Measurements from ENCODE around the gene ETV4. TPM values are rescaled to one million over a fixed set of nuclear protein-coding genes. Genes with fewer than 3 reads are reported as not detected.

Gene ETV4
- total RNA-seq: under 0.01 TPM

DNA sequence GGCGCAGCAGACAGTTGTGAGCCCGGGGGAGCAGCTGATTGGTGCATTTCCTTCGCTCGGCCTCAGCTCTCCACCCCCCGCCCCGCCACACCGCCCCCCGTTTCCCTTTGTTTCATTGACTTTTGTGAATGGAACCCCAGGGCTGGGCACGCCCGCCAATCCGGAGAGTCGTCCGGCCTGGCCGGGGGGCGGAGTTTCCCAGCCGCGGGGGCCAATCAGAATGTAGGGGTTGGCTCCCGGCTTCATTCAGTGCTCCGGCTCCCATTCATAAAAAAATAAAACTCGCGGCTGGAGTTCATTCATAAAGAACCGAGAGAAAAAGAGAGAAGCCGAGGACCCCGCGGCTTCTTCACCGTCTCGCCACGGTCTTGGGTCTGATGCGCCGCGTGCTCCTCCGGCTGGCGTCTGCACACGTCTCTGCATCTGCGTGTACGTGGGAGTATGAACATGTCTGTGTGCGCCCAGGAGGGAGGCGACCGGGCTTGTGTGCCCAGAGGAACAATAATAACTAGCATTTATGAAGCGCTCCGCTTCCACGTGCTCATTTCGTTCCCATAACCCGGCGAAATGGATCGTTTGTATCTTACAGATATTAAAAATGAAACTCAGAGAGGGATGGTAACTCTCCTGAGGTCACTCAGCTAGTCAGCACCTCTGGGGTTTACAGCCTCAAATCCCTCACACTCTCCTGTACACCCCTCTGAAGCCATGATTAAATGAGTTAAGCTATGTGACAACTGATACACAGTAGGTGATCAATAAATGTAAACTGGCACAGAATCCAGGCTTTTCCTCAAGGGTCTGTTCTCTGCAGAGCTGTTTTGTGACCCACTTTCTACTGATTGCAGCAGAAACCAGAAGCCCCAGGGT, at the start of gene ETV4:
TSS of gene ETV4 (minus strand) at position 22 of the 870 bp plus-strand sequence. CDS start 723 bp downstream, outside the sequence.
- peak; percentile 53 to 94 (median 89) for DNase-seq (ENCODE audit: low read depth in 2 of 3, low spot score in 2 of 3)

- DNase-seq (ENCODE audit: low read depth in 2 of 3, low spot score in 2 of 3): no peak
Measured at GRCh38 chr17:43595466-43595865, 49.3 kb upstream of the ETV4 start.

DNA sequence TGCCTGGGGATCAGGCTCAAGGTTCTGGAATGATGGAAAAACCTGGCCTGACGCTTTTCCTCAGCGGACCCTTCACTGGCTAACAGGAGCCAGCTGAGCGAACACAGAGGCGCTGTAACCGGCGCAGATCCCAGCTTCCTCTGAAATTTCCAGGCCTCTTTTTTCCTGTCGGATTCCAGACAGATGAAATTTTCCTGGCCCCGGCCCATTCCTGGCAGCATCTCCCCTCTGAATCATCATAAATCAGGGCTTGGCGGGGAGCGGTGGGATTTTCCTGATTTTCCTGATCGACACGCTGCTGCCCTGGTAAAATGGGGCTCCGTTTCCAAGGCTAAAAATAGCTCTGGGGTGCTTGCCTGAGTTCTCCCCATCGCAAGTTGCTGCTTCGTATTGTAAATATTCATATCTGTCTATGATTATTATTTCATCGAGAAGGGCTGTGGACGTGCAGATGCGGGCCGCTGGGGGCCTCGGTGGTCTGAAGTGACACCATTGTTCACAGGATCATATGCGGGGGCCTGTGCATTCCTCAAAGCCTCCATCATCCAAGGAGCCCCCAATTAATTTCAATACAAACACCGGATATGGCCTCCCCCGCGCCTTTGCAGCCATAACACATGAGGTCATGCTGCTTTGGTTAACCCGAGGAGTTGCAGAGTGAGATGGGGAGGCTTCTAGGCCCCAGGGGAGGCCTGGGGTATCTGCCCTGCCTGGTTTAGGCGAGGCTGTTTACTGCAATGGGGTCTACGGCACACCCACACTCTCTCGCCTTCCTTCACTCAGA, 45.8 kb upstream of the ETV4 start:
- DNase-seq (ENCODE audit: low read depth in 2 of 3, low spot score in 2 of 3): no peak

DNA sequence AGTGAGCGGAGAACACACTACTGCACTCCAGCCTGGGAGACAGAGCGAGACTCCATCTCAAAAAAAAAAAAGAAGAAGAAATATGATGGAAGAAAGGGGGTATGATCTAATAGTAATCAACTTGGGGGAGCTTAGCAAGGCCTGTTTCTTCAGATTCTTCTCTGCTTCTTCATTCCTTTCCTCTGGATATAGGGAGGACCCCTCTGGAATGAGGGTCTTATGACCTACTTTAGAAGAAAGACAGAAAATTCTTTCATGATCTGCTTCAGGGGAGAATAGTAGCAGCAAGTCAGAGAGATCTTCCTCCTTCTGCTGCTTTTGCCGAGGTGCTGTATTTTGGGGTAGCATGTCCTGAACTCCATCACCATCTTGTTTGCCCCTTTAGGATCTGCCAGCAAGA, 44.9 kb upstream of the ETV4 start:
- DNase-seq (ENCODE audit: low read depth in 2 of 3, low spot score in 2 of 3): no peak

- DNase-seq (ENCODE audit: low read depth in 2 of 3, low spot score in 2 of 3): no peak
Measured at GRCh38 chr17:43588664-43589435, 42.7 kb upstream of the ETV4 start.

- no peak for DNase-seq (ENCODE audit: low read depth in 2 of 3, low spot score in 2 of 3)
Measured at GRCh38 chr17:43588121-43588520, 42.0 kb upstream of the ETV4 start.

DNA sequence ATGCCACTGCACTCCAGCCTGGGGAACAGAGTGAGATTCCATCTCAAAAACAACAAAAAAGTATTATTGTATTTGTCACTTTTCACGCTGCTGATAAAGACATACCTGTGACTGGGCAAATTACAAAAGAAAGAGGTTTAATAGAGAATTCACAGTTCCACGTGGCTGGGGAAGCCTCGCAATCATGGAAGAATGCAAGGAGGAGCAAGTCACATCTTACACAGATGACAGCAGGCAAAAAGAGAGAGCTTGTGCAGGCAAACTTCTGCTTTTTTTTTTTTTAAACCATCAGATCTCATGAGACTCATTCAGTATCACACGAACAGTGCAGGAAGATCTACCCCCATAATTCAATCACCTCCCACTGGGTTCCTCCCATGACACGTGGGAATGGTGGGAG, 41.5 kb upstream of the ETV4 start:
- DNase-seq (ENCODE audit: low read depth in 2 of 3, low spot score in 2 of 3): no peak

- no peak for DNase-seq (ENCODE audit: low read depth in 2 of 3, low spot score in 2 of 3)
Measured at GRCh38 chr17:43584666-43585102, 38.5 kb upstream of the ETV4 start.

GRCh38 chr17:43583332-43583731, 37.2 kb upstream of the ETV4 start:
- no peak for DNase-seq (ENCODE audit: low read depth in 2 of 3, low spot score in 2 of 3)

DNA sequence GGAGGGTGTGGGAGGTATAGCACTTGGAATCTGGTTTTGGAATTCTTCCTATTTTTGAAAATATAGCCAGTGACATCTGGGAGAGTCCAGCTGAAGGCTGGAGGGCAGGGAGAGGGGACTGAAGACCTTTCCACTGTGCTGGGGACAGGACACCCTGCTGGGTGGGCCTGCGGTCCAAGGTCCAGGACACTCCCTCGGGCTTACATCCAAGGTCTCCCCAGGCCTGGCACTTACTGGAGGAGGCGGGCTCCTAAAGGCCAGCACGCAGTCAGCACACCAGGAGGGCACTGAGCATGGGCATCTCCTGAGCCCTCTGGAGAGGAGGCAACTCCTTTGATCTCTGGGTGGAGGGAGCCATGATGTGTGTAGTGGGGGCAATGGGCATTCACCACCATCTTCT, 35.5 kb upstream of the ETV4 start:
- no peak for DNase-seq (ENCODE audit: low read depth in 2 of 3, low spot score in 2 of 3)

- DNase-seq (ENCODE audit: low read depth in 2 of 3, low spot score in 2 of 3): no peak
Measured at GRCh38 chr17:43581130-43581529, 35.0 kb upstream of the ETV4 start.

GRCh38 chr17:43579566-43580140, 33.5 kb upstream of the ETV4 start:
- no peak for DNase-seq (ENCODE audit: low read depth in 2 of 3, low spot score in 2 of 3)

DNA sequence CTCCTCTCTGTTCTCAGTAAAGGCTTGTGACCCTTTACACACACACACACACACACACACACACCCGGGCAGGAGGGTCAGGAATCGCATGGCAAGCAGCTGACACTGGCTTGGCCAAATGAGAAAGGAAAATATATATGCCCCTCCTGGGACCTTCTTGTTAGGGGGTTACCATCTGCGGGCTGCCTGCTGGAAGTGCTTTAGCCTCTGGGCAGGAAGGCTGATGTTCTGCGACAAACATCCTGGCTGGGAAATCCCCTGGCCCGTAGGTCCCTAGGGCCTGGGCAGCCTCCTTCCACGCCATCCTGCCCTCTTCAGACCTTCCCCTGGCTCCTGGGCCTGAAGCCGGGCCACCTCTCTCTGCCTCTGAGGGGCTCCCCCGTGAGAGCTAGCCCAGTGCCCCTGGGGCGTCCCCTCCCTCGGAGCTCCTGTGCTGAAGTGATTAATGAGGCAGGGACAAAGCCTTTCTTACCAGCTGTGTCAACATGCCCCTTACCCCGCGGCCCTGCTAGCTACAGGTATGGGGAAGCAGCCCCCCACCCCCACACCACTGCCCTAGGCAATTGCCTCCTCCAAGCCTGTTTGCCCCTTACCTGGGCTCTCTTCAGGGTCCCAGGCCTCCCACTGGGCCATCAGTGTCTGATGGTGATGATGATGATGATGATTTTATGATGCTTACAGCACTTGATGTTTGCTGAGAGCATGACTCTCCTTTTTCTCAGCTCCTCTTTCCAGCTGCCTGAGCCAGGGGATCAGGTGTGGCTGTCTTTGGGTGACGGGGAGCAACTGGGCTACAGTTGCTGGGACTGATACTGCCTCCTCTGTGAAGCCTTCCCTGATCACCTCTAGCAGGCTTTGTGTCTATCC, 32.8 kb upstream of the ETV4 start:
- peak in 2 of 3 donors; percentile 80 for DNase-seq (ENCODE audit: low read depth in 2 of 3, low spot score in 2 of 3)

DNA sequence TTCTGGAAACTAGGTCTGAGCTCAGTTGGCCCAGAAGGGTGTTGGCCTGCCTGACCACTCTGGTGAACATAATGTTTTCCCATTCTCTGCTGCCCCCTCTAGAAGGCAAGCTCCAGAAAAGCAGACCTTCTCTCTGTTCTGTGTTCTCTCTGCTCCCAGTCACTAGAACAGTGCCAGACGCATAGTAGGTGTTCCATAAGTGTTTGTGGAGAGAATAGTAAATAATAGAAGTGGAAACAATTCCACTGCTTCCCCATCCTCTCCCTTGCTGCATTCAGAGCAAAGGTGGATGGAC, 32.2 kb upstream of the ETV4 start:
- DNase-seq (ENCODE audit: low read depth in 2 of 3, low spot score in 2 of 3): no peak

DNA sequence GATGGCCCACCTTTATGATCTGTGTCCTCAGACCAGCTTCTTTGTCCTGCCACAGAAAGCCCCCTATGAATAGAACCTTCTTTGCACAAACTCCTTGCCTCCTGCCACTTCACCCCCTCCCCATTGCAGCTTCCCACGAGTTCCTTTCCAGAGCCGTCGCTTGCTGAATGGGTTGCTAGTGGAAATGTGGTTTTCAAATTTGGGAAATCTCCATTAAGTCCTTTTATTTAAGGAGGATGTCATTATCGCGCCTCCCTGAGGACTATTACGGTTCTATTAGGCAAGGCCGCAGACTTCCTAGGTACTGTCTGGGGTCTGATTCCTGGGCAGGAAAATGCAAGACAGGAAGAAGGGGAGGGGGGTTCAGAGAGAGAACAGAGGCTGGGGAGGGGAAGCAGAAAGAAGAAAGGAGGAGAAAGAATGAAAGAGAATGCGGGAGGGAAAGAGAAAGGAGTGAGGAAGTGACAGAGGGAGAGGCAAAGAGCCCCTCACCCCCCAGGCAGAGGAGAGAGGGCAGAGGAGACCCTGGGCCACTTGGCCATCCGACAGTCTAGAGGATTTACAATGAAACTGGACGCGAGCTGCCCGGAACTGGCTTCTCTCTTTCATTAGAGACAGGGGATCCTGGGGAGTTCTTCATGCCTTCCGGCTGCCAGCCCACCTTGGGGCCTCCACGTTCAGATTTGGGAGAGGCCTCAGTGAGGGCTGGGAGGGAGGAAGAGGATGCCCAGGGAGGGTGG, 31.7 kb upstream of the ETV4 start:
- DNase-seq (ENCODE audit: low read depth in 2 of 3, low spot score in 2 of 3): no peak

GRCh38 chr17:43576563-43577229, 30.6 kb upstream of the ETV4 start:
- peak; percentile 68 to 80 (median 73) for DNase-seq (ENCODE audit: low read depth in 2 of 3, low spot score in 2 of 3)

DNA sequence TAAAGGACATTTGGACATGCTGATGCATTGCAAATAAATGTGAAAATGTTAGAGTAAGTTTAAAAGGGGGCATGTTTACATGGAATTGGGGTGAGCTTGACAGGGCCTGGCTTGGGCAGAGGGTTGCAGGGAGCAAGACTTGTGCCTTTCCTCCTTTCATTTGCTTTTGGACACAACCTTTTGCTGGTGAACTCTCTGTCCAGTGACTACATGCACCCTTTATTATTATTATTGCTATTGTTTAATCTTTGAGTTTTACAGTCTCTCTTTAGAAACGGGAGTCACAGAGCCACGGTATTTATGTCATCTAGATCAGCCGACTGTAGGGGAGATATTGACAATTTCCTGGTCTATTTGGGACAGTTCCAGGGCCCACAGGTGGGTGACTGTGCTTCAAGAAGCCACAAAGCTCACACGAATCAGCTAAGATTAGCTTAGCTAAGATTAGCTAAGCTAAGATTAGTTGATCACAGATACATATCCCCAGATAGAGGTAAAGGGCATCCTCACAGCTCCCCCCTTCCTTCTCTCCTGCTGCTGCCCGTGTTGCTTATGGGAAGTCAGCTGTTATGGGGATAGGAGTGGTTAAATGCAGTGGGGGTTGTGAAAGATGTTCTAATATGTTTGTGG, 28.9 kb upstream of the ETV4 start:
- DNase-seq (ENCODE audit: low read depth in 2 of 3, low spot score in 2 of 3): no peak

DNA sequence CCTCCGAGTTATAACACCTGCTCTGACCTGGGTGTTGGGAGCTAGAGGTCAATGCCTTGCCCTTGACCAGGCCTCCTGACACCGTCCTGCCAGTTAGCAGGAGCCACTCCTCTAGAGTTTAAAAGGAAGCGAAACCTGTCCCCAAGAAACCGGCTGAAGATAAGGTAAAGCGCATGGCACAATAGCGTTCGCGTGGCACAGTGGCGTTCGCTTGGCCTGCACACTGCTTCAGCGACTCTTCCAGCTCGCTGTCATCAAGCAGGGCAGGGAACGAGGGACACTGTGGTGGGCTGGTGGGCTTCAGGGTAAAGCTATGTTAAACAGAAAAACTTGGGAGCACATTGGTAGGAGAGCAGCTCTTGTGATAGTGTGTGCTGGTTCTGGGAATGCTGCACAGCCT, 28.2 kb upstream of the ETV4 start:
- DNase-seq (ENCODE audit: low read depth in 2 of 3, low spot score in 2 of 3): no peak
